K562 (cell line): Measurements from ENCODE around the gene UNC80. TPM values are rescaled to one million over a fixed set of nuclear protein-coding genes. Genes with fewer than 3 reads are reported as not detected.

Experiments
- ATAC-seq: fragments of 200-7000 bp; cut with Tn5 transposase; 3 replicates; pipeline ENCODE4 v1.9.1; 2020; ENCODE audit warnings: moderate library complexity
- BruUV-seq: library from RNA; stranded (reverse); fragments of 400-500 nt; replicated peaks from 2 replicates; lab custom pipeline; 2021; lab: Mats Ljungman, UMichigan
- CTCF ChIA-PET: fragments of 300-600 bp; formaldehyde crosslinking; extraction: SDS; loops from one replicate; lab custom pipeline; 2021; ENCODE audit warnings: low intra/inter-chr PET ratio; lab: Yijun Ruan, JAX
- POLR2A ChIA-PET: fragments of 300-600, 350-650 bp; sonication (Branson Sonifier 250); formaldehyde crosslinking; extraction: SDS; loops from one replicate; lab custom pipeline; 2021; ENCODE audit warnings: antibody characterized with exemption, inconsistent platforms; lab: Yijun Ruan, JAX
- DNase-seq, 4 experiments: peaks; one replicate each; pipeline versions ENCODE4 v3.0.0 to v3.0.0-alpha.2; 2011 to 2018; ENCODE audit warnings: low spot score in 3 of 4, mixed read lengths in 3 of 4; ENCODE audit errors: extremely low read depth in 1 of 4
- FAIRE-seq: peaks from 2 replicates; lab custom pipeline; 2011; peaks lifted over from hg19 to GRCh38; lab: Jason Lieb, UNC
- H2AFZ ChIP-seq: 2 replicates; pipeline ENCODE4 v1.6.0; 2011; ENCODE audit warnings: low read depth, low read length, control low read depth, inconsistent platforms
- H3K27ac ChIP-seq: fragments of 200-600 bp; 3 replicates; pipeline ENCODE4 v1.8.0; 2011; ENCODE audit warnings: low read depth, mild to moderate bottlenecking, control low read depth, inconsistent platforms, low read length, moderate library complexity, mixed read lengths; ENCODE audit errors: extremely low read depth
- H3K27me3 ChIP-seq, 2 experiments: fragments of 300-600 bp in 1 of 2; 2 replicates in 1 of 2; 3 replicates in 1 of 2; pipeline versions ENCODE4 v1.6.0 to v1.8.0; 2011; ENCODE audit warnings: inconsistent platforms in 2 of 2, low read length in 2 of 2, mild to moderate bottlenecking in 1 of 2, mixed read lengths in 1 of 2, moderate library complexity in 1 of 2; ENCODE audit not compliant: control insufficient read depth in 2 of 2, insufficient read depth in 2 of 2
- H3K36me3 ChIP-seq: fragments of 300-600 bp; 3 replicates; pipeline ENCODE4 v1.8.0; 2011; ENCODE audit warnings: mild to moderate bottlenecking, low read length, inconsistent platforms; ENCODE audit not compliant: control insufficient read depth, insufficient read depth
- H3K4me1 ChIP-seq, 2 experiments: fragments of 200-600 bp in 1 of 2; replicated peaks in 1 of 2; 2 replicates in 1 of 2; 3 replicates in 1 of 2; pipeline versions ENCODE4 v1.5.1 to v1.8.0; 2011; ENCODE audit warnings: inconsistent platforms in 2 of 2, low read length in 2 of 2, mild to moderate bottlenecking in 1 of 2, mixed read lengths in 1 of 2, moderate library complexity in 1 of 2; ENCODE audit not compliant: control insufficient read depth in 2 of 2, insufficient read depth in 2 of 2
- H3K4me2 ChIP-seq: 2 replicates; pipeline ENCODE4 v1.6.1; 2011; ENCODE audit warnings: low read length, control low read depth, inconsistent platforms, mixed read lengths; ENCODE audit not compliant: insufficient read depth
- H3K4me3 ChIP-seq: fragments of 200-600 bp; sonication (generic), shearing (Covaris generic); 2 replicates; pipeline ENCODE4 v1.5.1; 2016; ENCODE audit warnings: control low read depth, inconsistent platforms
- H3K79me2 ChIP-seq: fragments of 200-600 bp; 3 replicates; pipeline ENCODE4 v1.8.0; 2011; ENCODE audit warnings: low read length, inconsistent platforms; ENCODE audit not compliant: control insufficient read depth, insufficient read depth
- H3K9ac ChIP-seq, 2 experiments: 2 replicates each; pipeline versions ENCODE4 v1.6.0 to v1.6.1; 2011; ENCODE audit warnings: low read depth in 2 of 2, low read length in 2 of 2, control low read depth in 1 of 2, inconsistent platforms in 1 of 2, mild to moderate bottlenecking in 1 of 2, mixed read lengths in 1 of 2; ENCODE audit not compliant: insufficient read depth in 1 of 2
- H3K9me1 ChIP-seq: one replicate; pipeline ENCODE4 v1.6.0; 2011; ENCODE audit warnings: inconsistent platforms, mild to moderate bottlenecking, low read length, moderate library complexity; ENCODE audit not compliant: control insufficient read depth, insufficient read depth
- H3K9me3 ChIP-seq: replicated peaks from 2 replicates; pipeline ENCODE4 v1.5.1; 2011; ENCODE audit warnings: low read depth, low read length, inconsistent platforms; ENCODE audit not compliant: control insufficient read depth, insufficient read depth
- H4K20me1 ChIP-seq: replicated peaks from 2 replicates; pipeline ENCODE4 v1.6.1; 2011; ENCODE audit warnings: low read length, inconsistent platforms, mixed read lengths; ENCODE audit not compliant: control insufficient read depth, insufficient read depth
- CBX8 ChIP-seq: fragments of 200-600 bp; sonication (generic); IDR thresholded peaks from 2 replicates; pipeline ENCODE4 v1.6.1; 2012; ENCODE audit warnings: borderline replicate concordance, mixed run types, low read depth, mild to moderate bottlenecking, moderate library complexity, mixed read lengths, low read length, control low read depth, inconsistent platforms; ENCODE audit not compliant: poor library complexity, severe bottlenecking; ENCODE audit errors: extremely low read depth
- RAD21 ChIP-seq, 2 experiments: fragments of 250-450 bp in 1 of 2; fragments of 450-650 bp in 1 of 2; sonication (Bioruptor Pico) in 1 of 2; formaldehyde crosslinking in 1 of 2; IDR thresholded peaks in 1 of 2; conservative IDR thresholded peaks in 1 of 2; 2 replicates each; pipeline versions ENCODE4 v1.4.0 to v1.8.0; 2020 to 2022; ENCODE audit warnings: mild to moderate bottlenecking in 2 of 2, moderate library complexity in 1 of 2
- WGBS: fragments of 100-300 bp; shearing (Covaris generic); methylation state at CpG from one replicate; pipeline ENCODE4 v1.1.6; 2016; ENCODE audit warnings: low coverage, mixed read lengths; ENCODE audit not compliant: insufficient coverage; ENCODE audit errors: missing lambda C conversion rate; 5-methylcytosine and 5-hydroxymethylcytosine counted together
- in situ Hi-C: fragments of 300-500 bp; cut with MboI; formaldehyde crosslinking; loops from 4 replicates; pipeline ENCODE4 v1.15.0; 2018; ENCODE audit warnings: inconsistent platforms, mixed read lengths
- intact Hi-C: fragments of 100-400 bp; cut with micrococcal nuclease; formaldehyde crosslinking; loops from 2 replicates; pipeline ENCODE4 v1.14.2; 2022
- polyA plus RNA-seq, 8 experiments: library from polyadenylated mRNA; depleted of rRNA in 4 of 8; stranded (reverse) in 5 of 8; unstranded in 3 of 8; fragments of >200 nt; fragmentation: Nextera tagmentation in 2 of 8; fragmentation: Illumina TruSeq in 1 of 8; extraction: Ambion mirVana in 2 of 8; extraction: Trizol in 1 of 8; gene quantifications; 2 replicates each; pipeline versions ENCODE4 v1.2.1 to v1.2.3, GENCODE V29; 2011 to 2014; ENCODE audit warnings: inconsistent platforms in 1 of 8, missing spikeins in 1 of 8
- total RNA-seq, 7 experiments: library from RNA; depleted of rRNA in 6 of 7; stranded (reverse); fragments of >200 nt in 6 of 7; fragmentation: Illumina TruSeq in 2 of 7; extraction: Trizol in 2 of 7; gene quantifications; 2 replicates each; pipeline versions ENCODE4 v1.2.1 to v1.2.3, GENCODE V29; 2011 to 2021; ENCODE audit warnings: low replicate concordance in 1 of 7
- TF ChIP-seq, protein P1 (sequence below), 3 experiments: IDR thresholded peaks in 2 of 3; conservative IDR thresholded peaks in 1 of 3; 2 replicates each; pipeline ENCODE4 v1.5.1; 2011 to 2012; ENCODE audit warnings: low read length in 3 of 3, mild to moderate bottlenecking in 3 of 3, control low read depth in 2 of 3, improper control_type of control experiment in 1 of 3, inconsistent platforms in 1 of 3, low read depth in 1 of 3, mixed read lengths in 1 of 3, moderate library complexity in 1 of 3; ENCODE audit not compliant: insufficient read depth in 2 of 3
- TF ChIP-seq, protein P2 (sequence below): fragments of 450-650 bp; formaldehyde crosslinking; IDR thresholded peaks from 2 replicates; pipeline ENCODE4 v1.4.0; 2020; ENCODE audit warnings: mild to moderate bottlenecking, moderate library complexity
- TF ChIP-seq, protein P3 (sequence below), 2 experiments: fragments of 450-650 bp; formaldehyde crosslinking in 1 of 2; IDR thresholded peaks; 2 replicates each; pipeline versions ENCODE4 v1.4.0 to v1.6.1; 2014 to 2020; ENCODE audit warnings: mild to moderate bottlenecking in 2 of 2, borderline replicate concordance in 1 of 2, low read depth in 1 of 2

UNC80 gene
- total and polyA plus RNA-seq, 9 of the 15 experiments (the other 6 are each of a cell fraction or from before 2014, with no cell fraction given), result under 0.01 to 0.04 (median 0.01) TPM; not detected in 5

DNA sequence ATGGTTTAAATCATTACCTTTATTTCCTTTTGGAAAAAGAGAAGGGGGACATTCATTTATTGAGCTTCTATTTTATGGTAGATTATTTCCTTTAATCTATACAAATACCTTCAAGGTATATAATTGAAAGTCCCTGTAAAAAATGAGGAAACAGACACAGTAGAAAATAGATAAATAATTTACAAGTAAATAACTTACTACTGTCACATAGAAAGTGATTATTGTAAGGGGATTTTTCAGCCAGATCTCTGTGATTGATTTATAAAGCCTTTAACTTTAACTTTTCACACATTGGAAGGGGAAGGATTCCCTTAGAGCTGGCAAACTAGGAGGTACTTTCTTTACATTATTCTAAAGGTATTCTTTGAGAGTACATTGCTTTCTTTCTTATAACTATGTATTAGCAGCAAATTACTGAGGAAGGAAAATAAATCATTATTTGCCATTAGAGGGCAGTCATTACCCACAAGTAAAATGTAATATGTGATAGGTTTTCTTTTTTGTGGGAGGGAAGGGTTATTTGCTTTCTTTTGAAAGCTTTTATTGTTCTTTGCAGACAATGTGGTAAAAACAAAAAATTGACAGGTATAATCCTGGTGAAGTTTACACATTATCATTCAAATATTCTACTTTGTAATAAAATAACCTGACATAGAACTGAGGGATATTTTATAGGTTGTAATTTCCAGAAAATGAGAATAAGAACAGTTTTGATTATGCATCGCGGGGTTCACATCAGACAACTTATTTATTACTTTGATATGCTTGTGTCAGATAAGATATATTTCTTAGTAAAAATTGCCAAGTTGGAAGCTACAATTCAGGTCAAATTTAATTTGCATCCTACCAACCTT lies 206.0 kb downstream of the UNC80 start:
- peak in 2 of 4 experiments; percentile 22 to 34 for DNase-seq
- TF ChIP-seq, protein P1, sequence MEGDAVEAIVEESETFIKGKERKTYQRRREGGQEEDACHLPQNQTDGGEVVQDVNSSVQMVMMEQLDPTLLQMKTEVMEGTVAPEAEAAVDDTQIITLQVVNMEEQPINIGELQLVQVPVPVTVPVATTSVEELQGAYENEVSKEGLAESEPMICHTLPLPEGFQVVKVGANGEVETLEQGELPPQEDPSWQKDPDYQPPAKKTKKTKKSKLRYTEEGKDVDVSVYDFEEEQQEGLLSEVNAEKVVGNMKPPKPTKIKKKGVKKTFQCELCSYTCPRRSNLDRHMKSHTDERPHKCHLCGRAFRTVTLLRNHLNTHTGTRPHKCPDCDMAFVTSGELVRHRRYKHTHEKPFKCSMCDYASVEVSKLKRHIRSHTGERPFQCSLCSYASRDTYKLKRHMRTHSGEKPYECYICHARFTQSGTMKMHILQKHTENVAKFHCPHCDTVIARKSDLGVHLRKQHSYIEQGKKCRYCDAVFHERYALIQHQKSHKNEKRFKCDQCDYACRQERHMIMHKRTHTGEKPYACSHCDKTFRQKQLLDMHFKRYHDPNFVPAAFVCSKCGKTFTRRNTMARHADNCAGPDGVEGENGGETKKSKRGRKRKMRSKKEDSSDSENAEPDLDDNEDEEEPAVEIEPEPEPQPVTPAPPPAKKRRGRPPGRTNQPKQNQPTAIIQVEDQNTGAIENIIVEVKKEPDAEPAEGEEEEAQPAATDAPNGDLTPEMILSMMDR (IDR thresholded peaks at IDR 0.05 in 2 of 3, conservative IDR thresholded peaks at IDR 0.05 in 1 of 3; ENCODE audit: insufficient read depth in 2 of 3, low read depth in 1 of 3, low read length in 3 of 3), result peak in 2 of 3 experiments; percentile 34 to 63; a peak in 3 of 6 replicates
- TF ChIP-seq RAD21 (CRISPR knock-in tag; conservative IDR thresholded peaks at IDR 0.05 in 1 of 2, IDR thresholded peaks at IDR 0.05 in 1 of 2) (peak; percentile 81 to 82), CBX8 (no peak)
- TF ChIP-seq, protein P2, sequence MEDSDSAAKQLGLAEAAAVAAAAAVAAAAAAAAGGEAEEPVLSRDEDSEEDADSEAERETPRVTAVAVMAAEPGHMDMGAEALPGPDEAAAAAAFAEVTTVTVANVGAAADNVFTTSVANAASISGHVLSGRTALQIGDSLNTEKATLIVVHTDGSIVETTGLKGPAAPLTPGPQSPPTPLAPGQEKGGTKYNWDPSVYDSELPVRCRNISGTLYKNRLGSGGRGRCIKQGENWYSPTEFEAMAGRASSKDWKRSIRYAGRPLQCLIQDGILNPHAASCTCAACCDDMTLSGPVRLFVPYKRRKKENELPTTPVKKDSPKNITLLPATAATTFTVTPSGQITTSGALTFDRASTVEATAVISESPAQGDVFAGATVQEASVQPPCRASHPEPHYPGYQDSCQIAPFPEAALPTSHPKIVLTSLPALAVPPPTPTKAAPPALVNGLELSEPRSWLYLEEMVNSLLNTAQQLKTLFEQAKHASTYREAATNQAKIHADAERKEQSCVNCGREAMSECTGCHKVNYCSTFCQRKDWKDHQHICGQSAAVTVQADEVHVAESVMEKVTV (CRISPR knock-in tag), result 0 out of 2 replicates have a peak, but pooled peaks have one; percentile 46
- TF ChIP-seq, protein P3, sequence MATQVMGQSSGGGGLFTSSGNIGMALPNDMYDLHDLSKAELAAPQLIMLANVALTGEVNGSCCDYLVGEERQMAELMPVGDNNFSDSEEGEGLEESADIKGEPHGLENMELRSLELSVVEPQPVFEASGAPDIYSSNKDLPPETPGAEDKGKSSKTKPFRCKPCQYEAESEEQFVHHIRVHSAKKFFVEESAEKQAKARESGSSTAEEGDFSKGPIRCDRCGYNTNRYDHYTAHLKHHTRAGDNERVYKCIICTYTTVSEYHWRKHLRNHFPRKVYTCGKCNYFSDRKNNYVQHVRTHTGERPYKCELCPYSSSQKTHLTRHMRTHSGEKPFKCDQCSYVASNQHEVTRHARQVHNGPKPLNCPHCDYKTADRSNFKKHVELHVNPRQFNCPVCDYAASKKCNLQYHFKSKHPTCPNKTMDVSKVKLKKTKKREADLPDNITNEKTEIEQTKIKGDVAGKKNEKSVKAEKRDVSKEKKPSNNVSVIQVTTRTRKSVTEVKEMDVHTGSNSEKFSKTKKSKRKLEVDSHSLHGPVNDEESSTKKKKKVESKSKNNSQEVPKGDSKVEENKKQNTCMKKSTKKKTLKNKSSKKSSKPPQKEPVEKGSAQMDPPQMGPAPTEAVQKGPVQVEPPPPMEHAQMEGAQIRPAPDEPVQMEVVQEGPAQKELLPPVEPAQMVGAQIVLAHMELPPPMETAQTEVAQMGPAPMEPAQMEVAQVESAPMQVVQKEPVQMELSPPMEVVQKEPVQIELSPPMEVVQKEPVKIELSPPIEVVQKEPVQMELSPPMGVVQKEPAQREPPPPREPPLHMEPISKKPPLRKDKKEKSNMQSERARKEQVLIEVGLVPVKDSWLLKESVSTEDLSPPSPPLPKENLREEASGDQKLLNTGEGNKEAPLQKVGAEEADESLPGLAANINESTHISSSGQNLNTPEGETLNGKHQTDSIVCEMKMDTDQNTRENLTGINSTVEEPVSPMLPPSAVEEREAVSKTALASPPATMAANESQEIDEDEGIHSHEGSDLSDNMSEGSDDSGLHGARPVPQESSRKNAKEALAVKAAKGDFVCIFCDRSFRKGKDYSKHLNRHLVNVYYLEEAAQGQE (IDR thresholded peaks at IDR 0.05; ENCODE audit: borderline replicate concordance), result peak; percentile 66; the same call in 1 of the 2 replicates
- TF ChIP-seq, protein P3 (CRISPR knock-in tag; IDR thresholded peaks at IDR 0.05; ENCODE audit: low read depth), result no peak

More for the DNA sequence above, 206.0 kb downstream of the UNC80 start:
- in situ Hi-C loops, result loop anchor here (5.0 kb wide), 1 partner anchor 220 kb away; no protein-coding TSS in a partner anchor
- 5% methylated on average over 2 of the region's 2 CpGs for WGBS
- H3K9me1 ChIP-seq, result no peaks in the 10 kb centered on the region
- ATAC-seq, result peak; percentile 51; the same call in 2 of the 3 replicates
- POLR2A ChIA-PET, result no interaction called here
- no peak overlapping the region for H3K9ac ChIP-seq
- BruUV-seq, result no TSS peak
- H3K36me3 ChIP-seq, result no peaks in the 10 kb centered on the region
- no peak overlapping the region for H3K27ac ChIP-seq
- intact Hi-C loops, result loop anchor here (1.0 to 5.0 kb wide), 2 partner anchors 95 to 218 kb away; no protein-coding TSS in a partner anchor
- no peaks in the 10 kb centered on the region for H4K20me1 ChIP-seq
- FAIRE-seq, result no peak
- no peaks in the 10 kb centered on the region; a peak in 1 of 5 replicates for H3K4me1 ChIP-seq
- H3K9me3 ChIP-seq, result no peaks in the 10 kb centered on the region
- CTCF ChIA-PET, result interaction anchor here (1.8 to 2.5 kb wide), 2 partner anchors 217 to 222 kb away, joined by 11 to 28 read pairs; no protein-coding TSS in a partner anchor
- H3K79me2 ChIP-seq, result no peaks in the 10 kb centered on the region
- peaks cover 0 to 7% of the 10 kb centered on the region in 2 experiments; a peak in 1 of 5 replicates for H3K27me3 ChIP-seq
- H3K4me3 ChIP-seq, result no peak overlapping the region
- no peak overlapping the region for H2AFZ ChIP-seq
- H3K4me2 ChIP-seq, result no peak overlapping the region
